Measurements from ENCODE around the gene NPFFR1. TPM values are rescaled to one million over a fixed set of nuclear protein-coding genes. Genes with fewer than 3 reads are reported as not detected.

NPFFR1 gene
- total RNA-seq, 1 donor from 2014 or later: not detected

DNA sequence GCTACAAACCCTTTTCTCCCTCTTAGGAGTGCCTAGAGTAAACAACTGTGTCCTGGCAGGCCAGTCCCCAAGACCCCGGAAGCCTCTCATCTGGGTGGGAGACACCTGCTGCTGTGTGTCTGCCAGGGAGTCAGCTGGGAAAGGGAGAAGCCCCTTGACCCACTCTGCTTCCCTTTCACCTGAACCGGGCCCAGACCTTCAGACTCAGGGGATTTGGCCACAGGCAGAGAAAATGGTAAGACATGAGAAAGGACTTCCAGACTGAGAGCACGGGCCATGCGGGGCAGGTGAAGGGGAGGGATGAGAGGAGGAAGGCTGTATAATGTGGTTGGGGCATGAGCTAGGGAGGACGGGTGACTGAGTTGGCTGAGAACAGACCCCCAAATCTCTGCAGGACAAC lies 36.0 kb upstream of the NPFFR1 start:
- H3K9me3 Mint-ChIP-seq (ENCODE audit: low read depth): no peaks in the 10 kb centered on the region
- H3K4me3 Mint-ChIP-seq (ENCODE audit: unreplicated experiment): no peak overlapping the region
- H3K27me3 Mint-ChIP-seq (ENCODE audit: low read depth): no peaks in the 10 kb centered on the region
- H3K27ac Mint-ChIP-seq (ENCODE audit: unreplicated experiment): no peak overlapping the region
- peak; percentile 32 for DNase-seq (ENCODE audit: low spot score)
- TF ChIP-seq, protein P1, sequence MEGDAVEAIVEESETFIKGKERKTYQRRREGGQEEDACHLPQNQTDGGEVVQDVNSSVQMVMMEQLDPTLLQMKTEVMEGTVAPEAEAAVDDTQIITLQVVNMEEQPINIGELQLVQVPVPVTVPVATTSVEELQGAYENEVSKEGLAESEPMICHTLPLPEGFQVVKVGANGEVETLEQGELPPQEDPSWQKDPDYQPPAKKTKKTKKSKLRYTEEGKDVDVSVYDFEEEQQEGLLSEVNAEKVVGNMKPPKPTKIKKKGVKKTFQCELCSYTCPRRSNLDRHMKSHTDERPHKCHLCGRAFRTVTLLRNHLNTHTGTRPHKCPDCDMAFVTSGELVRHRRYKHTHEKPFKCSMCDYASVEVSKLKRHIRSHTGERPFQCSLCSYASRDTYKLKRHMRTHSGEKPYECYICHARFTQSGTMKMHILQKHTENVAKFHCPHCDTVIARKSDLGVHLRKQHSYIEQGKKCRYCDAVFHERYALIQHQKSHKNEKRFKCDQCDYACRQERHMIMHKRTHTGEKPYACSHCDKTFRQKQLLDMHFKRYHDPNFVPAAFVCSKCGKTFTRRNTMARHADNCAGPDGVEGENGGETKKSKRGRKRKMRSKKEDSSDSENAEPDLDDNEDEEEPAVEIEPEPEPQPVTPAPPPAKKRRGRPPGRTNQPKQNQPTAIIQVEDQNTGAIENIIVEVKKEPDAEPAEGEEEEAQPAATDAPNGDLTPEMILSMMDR (IDR thresholded peaks at IDR 0.05): no peak
- no peaks in the 10 kb centered on the region for H3K4me1 Mint-ChIP-seq (ENCODE audit: low read depth)
- H3K36me3 Mint-ChIP-seq (ENCODE audit: low read depth): no peaks in the 10 kb centered on the region

DNA sequence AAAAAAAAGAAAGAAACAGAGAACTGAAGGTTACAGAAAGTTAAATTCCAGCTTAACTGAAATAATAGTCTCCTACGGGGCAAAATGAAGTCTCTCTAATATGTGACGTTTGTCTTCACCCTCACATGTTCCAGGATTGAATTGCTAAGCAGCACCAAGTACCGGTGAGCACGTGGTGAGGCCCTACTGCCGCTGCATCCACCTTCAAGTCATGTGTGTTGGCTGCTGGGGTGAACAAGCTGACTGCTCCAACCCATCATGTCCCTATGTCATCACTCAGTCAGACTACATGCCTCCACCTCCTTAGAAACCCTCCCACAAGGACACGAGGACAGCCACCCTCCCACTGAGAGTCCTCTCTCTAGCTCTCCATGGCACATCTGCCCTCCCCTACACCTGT lies 35.4 kb upstream of the NPFFR1 start:
- Mint-ChIP-seq H3K27me3 (ENCODE audit: low read depth) (no peaks in the 10 kb centered on the region), H3K9me3 (ENCODE audit: low read depth) (no peaks in the 10 kb centered on the region), H3K4me3 (ENCODE audit: unreplicated experiment) (no peak overlapping the region), H3K4me1 (ENCODE audit: low read depth) (no peaks in the 10 kb centered on the region), H3K36me3 (ENCODE audit: low read depth) (no peaks in the 10 kb centered on the region), H3K27ac (ENCODE audit: unreplicated experiment) (no peak overlapping the region)
- TF ChIP-seq, protein P1 (IDR thresholded peaks at IDR 0.05): no peak
- DNase-seq (ENCODE audit: low spot score): peak; percentile 39

DNA sequence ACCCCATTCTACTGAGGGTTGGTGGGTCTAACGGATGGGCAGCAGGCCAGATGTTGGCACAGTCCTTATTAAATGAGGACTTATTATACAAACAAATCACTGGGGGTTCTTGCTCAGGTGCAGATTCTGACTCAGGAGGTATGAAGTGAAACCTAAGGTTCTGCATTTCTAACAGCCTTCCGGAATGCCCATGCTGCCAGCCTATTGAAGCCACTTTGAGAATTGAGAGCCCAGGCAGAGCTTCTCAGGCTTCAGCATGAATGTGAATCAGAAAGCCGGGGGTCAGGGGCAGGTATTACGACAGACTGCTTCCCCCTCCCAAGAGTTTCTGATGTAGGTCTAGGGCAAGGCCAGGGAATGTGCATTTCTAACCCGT lies 34.1 kb upstream of the NPFFR1 start:
- H3K9me3 Mint-ChIP-seq (ENCODE audit: low read depth): no peaks in the 10 kb centered on the region
- no peak overlapping the region for H3K4me3 Mint-ChIP-seq (ENCODE audit: unreplicated experiment)
- H3K27ac Mint-ChIP-seq (ENCODE audit: unreplicated experiment): no peak overlapping the region
- TF ChIP-seq, protein P1 (IDR thresholded peaks at IDR 0.05): no peak
- no peaks in the 10 kb centered on the region for H3K36me3 Mint-ChIP-seq (ENCODE audit: low read depth)
- peak; percentile 7 for DNase-seq (ENCODE audit: low spot score)
- no peaks in the 10 kb centered on the region for H3K4me1 Mint-ChIP-seq (ENCODE audit: low read depth)
- H3K27me3 Mint-ChIP-seq (ENCODE audit: low read depth): no peaks in the 10 kb centered on the region

DNA sequence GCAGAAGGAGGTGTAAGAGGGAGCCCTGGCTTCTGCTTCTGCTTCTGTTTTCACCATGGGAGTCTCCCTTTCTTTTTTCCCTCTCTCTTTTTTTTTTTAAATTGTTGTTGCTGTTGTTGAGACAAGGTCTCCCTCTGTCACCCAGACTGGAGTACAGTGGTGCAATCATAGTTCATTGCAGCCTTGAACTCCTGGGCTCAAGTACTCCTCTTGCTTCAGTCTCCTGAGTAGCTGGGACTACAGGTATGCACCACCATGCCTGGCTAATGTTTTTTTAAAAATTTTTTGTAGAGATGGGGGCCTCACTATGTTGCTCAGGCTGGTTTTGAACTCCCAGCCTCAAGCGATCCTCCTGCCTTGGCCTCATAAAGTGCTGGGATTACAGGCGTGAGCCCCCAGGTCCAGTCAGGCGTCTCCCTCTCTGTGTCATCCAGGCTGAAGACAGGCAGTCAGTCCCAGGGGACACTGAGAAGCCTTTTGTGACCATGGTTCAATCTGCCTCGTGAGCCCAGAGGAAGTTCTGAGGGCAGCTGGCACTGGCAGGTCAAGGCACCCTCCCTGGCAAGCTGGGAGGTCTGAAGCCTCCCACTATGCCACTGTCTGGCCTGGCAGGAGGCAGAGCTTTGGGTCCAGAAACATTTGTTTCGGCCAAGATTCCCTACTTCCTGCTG lies 33.6 kb upstream of the NPFFR1 start:
- TF ChIP-seq, protein P1 (IDR thresholded peaks at IDR 0.05): no peak
- Mint-ChIP-seq H3K9me3 (ENCODE audit: low read depth) (no peaks in the 10 kb centered on the region), H3K27me3 (ENCODE audit: low read depth) (no peaks in the 10 kb centered on the region), H3K36me3 (ENCODE audit: low read depth) (no peaks in the 10 kb centered on the region), H3K4me3 (ENCODE audit: unreplicated experiment) (no peak overlapping the region), H3K27ac (ENCODE audit: unreplicated experiment) (no peak overlapping the region), H3K4me1 (ENCODE audit: low read depth) (no peaks in the 10 kb centered on the region)
- DNase-seq (ENCODE audit: low spot score): peak; percentile 34

DNA sequence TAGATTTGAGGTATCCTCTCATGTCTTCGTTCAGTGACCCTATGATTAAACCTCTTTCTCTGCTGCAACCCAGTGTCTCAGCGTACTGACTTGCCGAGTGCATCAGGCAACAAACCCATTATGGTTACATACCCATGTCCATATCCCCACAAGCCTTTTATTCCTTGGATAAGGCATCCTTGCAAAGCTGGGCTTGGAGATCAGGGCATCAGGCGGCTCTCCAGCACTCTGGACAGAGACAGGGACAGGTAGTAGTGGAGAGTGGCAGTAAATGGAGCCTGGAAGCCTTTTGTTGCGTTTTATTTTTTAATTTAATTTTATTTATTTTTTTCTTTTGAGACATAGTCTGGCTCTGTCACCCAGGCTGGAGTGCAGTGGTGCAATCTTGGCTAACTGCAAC lies 32.0 kb upstream of the NPFFR1 start:
- Mint-ChIP-seq H3K9me3 (ENCODE audit: low read depth) (no peaks in the 10 kb centered on the region), H3K36me3 (ENCODE audit: low read depth) (peaks cover under 1% of the 10 kb centered on the region), H3K4me3 (ENCODE audit: unreplicated experiment) (no peak overlapping the region), H3K27ac (ENCODE audit: unreplicated experiment) (no peak overlapping the region), H3K27me3 (ENCODE audit: low read depth) (no peaks in the 10 kb centered on the region), H3K4me1 (ENCODE audit: low read depth) (no peaks in the 10 kb centered on the region)
- peak; percentile 26 for DNase-seq (ENCODE audit: low spot score)
- TF ChIP-seq, protein P1 (IDR thresholded peaks at IDR 0.05): no peak
